ENCODE measurements around the gene UBASH3B. TPM values are rescaled to one million over a fixed set of nuclear protein-coding genes. Genes with fewer than 3 reads are reported as not detected.
A peak's percentile ranks its signal among the peaks of the same experiment; 100 is the strongest.
"Not testable (repeated sequence)": the region's sequence is repeated elsewhere in the genome, so short reads cannot be mapped to it uniquely, and the experiment has no call there.

The UBASH3B gene
- 21.0 and 24.6 TPM in 2 replicates for total RNA-seq (2012; rRNA removed)

GRCh38 chr11:122655527-122656072, at the start of gene UBASH3B:
UBASH3B (plus strand) TSS chr11:122655722; CDS start chr11:122656050, 328 bp downstream.
- no peaks in the 10 kb centered on the region for H3K9me3 ChIP-seq (replicated peaks; ENCODE audit: low read length)
- peak within 1 kb of the TSS; percentile 100 for H3K4me3 ChIP-seq (ENCODE audit: low read length)
- peak within 1 kb of the TSS; percentile 97 for H3K9ac ChIP-seq (ENCODE audit: low read depth, low read length)
- H3K4me1 ChIP-seq (ENCODE audit: control insufficient read depth, insufficient read depth, low read length), result peaks cover 29% of the 10 kb centered on the region
- peaks cover 11% of the 10 kb centered on the region for H3K36me3 ChIP-seq (ENCODE audit: insufficient read depth, low read length)
- no peaks in the 10 kb centered on the region for H3K27me3 ChIP-seq (ENCODE audit: control insufficient read depth, insufficient read depth, low read length)
- peak within 1 kb of the TSS; percentile 94 for H3K4me2 ChIP-seq (ENCODE audit: low read length)

- H3K4me1 ChIP-seq (ENCODE audit: control insufficient read depth, insufficient read depth, low read length), result not testable (repeated sequence)
These were observed 48.4 kb upstream of the UBASH3B start for GRCh38 chr11:122607162-122607561.

GRCh38 chr11:122612123-122612824, 43.2 kb upstream of the UBASH3B start:
- Histone ChIP-seq H3K4me1 (ENCODE audit: control insufficient read depth, insufficient read depth, low read length) (no peaks in the 10 kb centered on the region), H3K4me2 (ENCODE audit: low read length) (no peak overlapping the region), H3K9ac (ENCODE audit: low read depth, low read length) (no peak overlapping the region), H3K9me3 (replicated peaks; ENCODE audit: low read length) (no peaks in the 10 kb centered on the region), H3K4me3 (ENCODE audit: low read length) (no peak overlapping the region), H3K36me3 (ENCODE audit: insufficient read depth, low read length) (no peaks in the 10 kb centered on the region), H3K27me3 (ENCODE audit: control insufficient read depth, insufficient read depth, low read length) (peaks cover 25% of the 10 kb centered on the region)

More at GRCh38 chr11:122607162-122607561, 48.4 kb upstream of the UBASH3B start:
- H3K9ac ChIP-seq (ENCODE audit: low read depth, low read length); H3K4me2 ChIP-seq (ENCODE audit: low read length); H3K36me3 ChIP-seq (ENCODE audit: insufficient read depth, low read length); H3K9me3 ChIP-seq (replicated peaks; ENCODE audit: low read length); H3K4me3 ChIP-seq (ENCODE audit: low read length): not testable (repeated sequence)
- H3K27me3 ChIP-seq (ENCODE audit: control insufficient read depth, insufficient read depth, low read length), result peaks cover 38% of the 10 kb centered on the region

- Histone ChIP-seq H3K36me3 (ENCODE audit: insufficient read depth, low read length) (no peaks in the 10 kb centered on the region), H3K27me3 (ENCODE audit: control insufficient read depth, insufficient read depth, low read length) (peaks cover 18% of the 10 kb centered on the region), H3K4me1 (ENCODE audit: control insufficient read depth, insufficient read depth, low read length) (no peaks in the 10 kb centered on the region), H3K4me3 (ENCODE audit: low read length) (no peak overlapping the region), H3K4me2 (ENCODE audit: low read length) (no peak overlapping the region), H3K9ac (ENCODE audit: low read depth, low read length) (no peak overlapping the region), H3K9me3 (replicated peaks; ENCODE audit: low read length) (no peaks in the 10 kb centered on the region)
These were observed 38.8 kb upstream of the UBASH3B start for GRCh38 chr11:122616718-122617117.

- Histone ChIP-seq H3K9ac (ENCODE audit: low read depth, low read length) (no peak overlapping the region), H3K9me3 (replicated peaks; ENCODE audit: low read length) (no peaks in the 10 kb centered on the region), H3K4me2 (ENCODE audit: low read length) (no peak overlapping the region), H3K4me1 (ENCODE audit: control insufficient read depth, insufficient read depth, low read length) (no peaks in the 10 kb centered on the region), H3K36me3 (ENCODE audit: insufficient read depth, low read length) (no peaks in the 10 kb centered on the region), H3K4me3 (ENCODE audit: low read length) (no peak overlapping the region), H3K27me3 (ENCODE audit: control insufficient read depth, insufficient read depth, low read length) (peaks cover 22% of the 10 kb centered on the region)
These were observed 38.2 kb upstream of the UBASH3B start for GRCh38 chr11:122617297-122617696.

GRCh38 chr11:122617926-122618325, 37.6 kb upstream of the UBASH3B start:
- Histone ChIP-seq H3K4me2 (ENCODE audit: low read length) (no peak overlapping the region), H3K27me3 (ENCODE audit: control insufficient read depth, insufficient read depth, low read length) (peaks cover 24% of the 10 kb centered on the region), H3K36me3 (ENCODE audit: insufficient read depth, low read length) (no peaks in the 10 kb centered on the region), H3K9me3 (replicated peaks; ENCODE audit: low read length) (no peaks in the 10 kb centered on the region), H3K4me3 (ENCODE audit: low read length) (no peak overlapping the region), H3K9ac (ENCODE audit: low read depth, low read length) (no peak overlapping the region), H3K4me1 (ENCODE audit: control insufficient read depth, insufficient read depth, low read length) (no peaks in the 10 kb centered on the region)

- H3K27me3 ChIP-seq (ENCODE audit: control insufficient read depth, insufficient read depth, low read length), result peaks cover 32% of the 10 kb centered on the region
These were observed 36.6 kb upstream of the UBASH3B start for GRCh38 chr11:122618927-122619326.

GRCh38 chr11:122619757-122620156, 35.8 kb upstream of the UBASH3B start:
- H3K9ac ChIP-seq (ENCODE audit: low read depth, low read length), result no peak overlapping the region
- peaks cover 33% of the 10 kb centered on the region for H3K27me3 ChIP-seq (ENCODE audit: control insufficient read depth, insufficient read depth, low read length)
- H3K4me2 ChIP-seq (ENCODE audit: low read length), result no peak overlapping the region

More at GRCh38 chr11:122618927-122619326, 36.6 kb upstream of the UBASH3B start:
- Histone ChIP-seq H3K4me1 (ENCODE audit: control insufficient read depth, insufficient read depth, low read length) (no peaks in the 10 kb centered on the region), H3K4me3 (ENCODE audit: low read length) (no peak overlapping the region), H3K9me3 (replicated peaks; ENCODE audit: low read length) (no peaks in the 10 kb centered on the region), H3K9ac (ENCODE audit: low read depth, low read length) (no peak overlapping the region), H3K36me3 (ENCODE audit: insufficient read depth, low read length) (no peaks in the 10 kb centered on the region), H3K4me2 (ENCODE audit: low read length) (no peak overlapping the region)

GRCh38 chr11:122625501-122625900, 30.0 kb upstream of the UBASH3B start:
- H3K4me2 ChIP-seq (ENCODE audit: low read length); H3K36me3 ChIP-seq (ENCODE audit: insufficient read depth, low read length); H3K9ac ChIP-seq (ENCODE audit: low read depth, low read length); H3K4me1 ChIP-seq (ENCODE audit: control insufficient read depth, insufficient read depth, low read length); H3K4me3 ChIP-seq (ENCODE audit: low read length); H3K9me3 ChIP-seq (replicated peaks; ENCODE audit: low read length): not testable (repeated sequence)
- peaks cover 28% of the 10 kb centered on the region for H3K27me3 ChIP-seq (ENCODE audit: control insufficient read depth, insufficient read depth, low read length)

More at GRCh38 chr11:122619757-122620156, 35.8 kb upstream of the UBASH3B start:
- H3K4me3 ChIP-seq (ENCODE audit: low read length), result no peak overlapping the region
- no peaks in the 10 kb centered on the region for H3K4me1 ChIP-seq (ENCODE audit: control insufficient read depth, insufficient read depth, low read length)
- no peaks in the 10 kb centered on the region for H3K36me3 ChIP-seq (ENCODE audit: insufficient read depth, low read length)
- no peaks in the 10 kb centered on the region for H3K9me3 ChIP-seq (replicated peaks; ENCODE audit: low read length)

GRCh38 chr11:122625976-122626665, 29.4 kb upstream of the UBASH3B start:
- Histone ChIP-seq H3K9ac (ENCODE audit: low read depth, low read length) (no peak overlapping the region), H3K4me1 (ENCODE audit: control insufficient read depth, insufficient read depth, low read length) (peaks cover 3% of the 10 kb centered on the region), H3K4me3 (ENCODE audit: low read length) (no peak overlapping the region), H3K4me2 (ENCODE audit: low read length) (no peak overlapping the region), H3K9me3 (replicated peaks; ENCODE audit: low read length) (no peaks in the 10 kb centered on the region), H3K36me3 (ENCODE audit: insufficient read depth, low read length) (no peaks in the 10 kb centered on the region), H3K27me3 (ENCODE audit: control insufficient read depth, insufficient read depth, low read length) (peaks cover 28% of the 10 kb centered on the region)

- H3K36me3 ChIP-seq (ENCODE audit: insufficient read depth, low read length), result no peaks in the 10 kb centered on the region
- no peak overlapping the region for H3K4me2 ChIP-seq (ENCODE audit: low read length)
- no peak overlapping the region for H3K4me3 ChIP-seq (ENCODE audit: low read length)
- peaks cover 19% of the 10 kb centered on the region for H3K27me3 ChIP-seq (ENCODE audit: control insufficient read depth, insufficient read depth, low read length)
- H3K4me1 ChIP-seq (ENCODE audit: control insufficient read depth, insufficient read depth, low read length), result peaks cover 3% of the 10 kb centered on the region
- no peaks in the 10 kb centered on the region for H3K9me3 ChIP-seq (replicated peaks; ENCODE audit: low read length)
- H3K9ac ChIP-seq (ENCODE audit: low read depth, low read length), result no peak overlapping the region
These were observed 27.8 kb upstream of the UBASH3B start for GRCh38 chr11:122627745-122628144.

Data from skeletal muscle satellite cell (primary cell).